Heart left ventricle (tissue), 16 donors: ENCODE data around the gene BRF1. TPM values are rescaled to one million over a fixed set of nuclear protein-coding genes. Genes with fewer than 3 reads are reported as not detected.

ENCODE experiments used
- ATAC-seq, 4 donors: fragments of 200-7000 bp; cut with Tn5 transposase; one replicate each; pipeline ENCODE4 v1.9.1; 2020 to 2022; ENCODE audit warnings: moderate library complexity in 4 of 4, mild to moderate bottlenecking in 3 of 4, moderate number of reproducible peaks in 1 of 4
- DNase-seq, 5 donors: peaks; one replicate each; pipeline ENCODE4 v3.0.0-alpha.2; 2020
- H3K27ac ChIP-seq, 12 donors: fragments of 200-600 bp; sonication (generic) in 4 of 12; one replicate each; pipeline versions ENCODE4 v1.5.0 to v1.8.0; 2016 to 2022; ENCODE audit warnings: mild to moderate bottlenecking in 2 of 12
- H3K27me3 ChIP-seq, 9 donors: fragments of 200-600 bp; sonication (generic) in 2 of 9; one replicate each; pipeline versions ENCODE4 v1.5.1 to v1.8.0; 2016 to 2022; ENCODE audit warnings: mild to moderate bottlenecking in 3 of 9
- H3K36me3 ChIP-seq, 9 donors: fragments of 200-600 bp; sonication (generic) in 2 of 9; one replicate each; pipeline versions ENCODE4 v1.5.0 to v1.8.0; 2018 to 2022; ENCODE audit warnings: mild to moderate bottlenecking in 2 of 9
- H3K4me1 ChIP-seq, 12 donors: fragments of 200-600 bp; sonication (generic) in 4 of 12; one replicate each; pipeline versions ENCODE4 v1.5.0 to v1.8.0; 2016 to 2022; ENCODE audit warnings: mild to moderate bottlenecking in 3 of 12
- H3K4me3 ChIP-seq, 12 donors: fragments of 200-600 bp; sonication (generic) in 4 of 12; one replicate each; pipeline versions ENCODE4 v1.5.0 to v1.8.0; 2017 to 2022; ENCODE audit warnings: mild to moderate bottlenecking in 9 of 12, moderate library complexity in 4 of 12
- H3K9me3 ChIP-seq, 12 donors: fragments of 200-600 bp; sonication (generic) in 4 of 12; one replicate each; pipeline versions ENCODE4 v1.5.0 to v1.8.0; 2016 to 2022; ENCODE audit warnings: mild to moderate bottlenecking in 1 of 12
- POLR2A ChIP-seq, 2 donors: fragments of 450-650 bp; IDR thresholded peaks; one replicate each; pipeline ENCODE4 v1.6.1; 2017; ENCODE audit warnings: antibody characterized with exemption in 2 of 2, mild to moderate bottlenecking in 2 of 2, moderate library complexity in 2 of 2
- WGBS, 4 donors: extraction: QIAGEN DNeasy Blood & Tissue Kit in 2 of 4; methylation state at CpG; one replicate each; pipeline versions ENCODE4 v1.1.5 to v1.1.7; 2013 to 2018; 5-methylcytosine and 5-hydroxymethylcytosine counted together
- intact Hi-C, 10 donors: fragments of 100-400 bp; cut with DNase I; formaldehyde crosslinking; loops; one replicate each; pipeline versions ENCODE4 v1.11.1 to v1.14.2; 2022
- polyA plus RNA-seq, 2 donors: library from polyadenylated mRNA; stranded (reverse); fragments of 200-250 nt; gene quantifications; one replicate each; pipeline ENCODE4 v1.2.3, GENCODE V29; 2013
- total RNA-seq, 9 donors: library from RNA; depleted of rRNA in 2 of 9; stranded (reverse); fragments of >200 nt in 2 of 9; fragmentation: NEBNext Ultra II Directional in 3 of 9; extraction: Animal tissue kit (Norgen Biotek cat#: 25700) in 3 of 9; gene quantifications; one replicate each; pipeline versions ENCODE4 v1.1.0 to v1.2.4, GENCODE V29; 2016 to 2023
- TF ChIP-seq, protein P1 (sequence below), 12 donors: fragments of 200-600 bp; sonication (generic) in 4 of 12; IDR thresholded peaks; one replicate each; pipeline versions ENCODE4 v1.5.0 to v1.8.0; 2018 to 2022; ENCODE audit warnings: antibody characterized with exemption in 12 of 12, mild to moderate bottlenecking in 5 of 12
- donor health status: ischemic (EF 13 %, LVEDD 7.1; RV severe dilation, severe dysfunction).
- donor health status: healthy with polysubstance abuse.
- donor health status: DM: no; HTN: yes; CAD: no.
- donor health status: DM: no; HTN: no; CAD: no.
- donor health status: ischemic (EF 25% LVEDD 6.9; RV normal size, moderate dysfunction).
- donor health status: ischemic (EF 25% LVEDD 5.7; RV mildly dilated, moderate dysfunction).
- donor health status: healthy.
- donor health status: DM: yes; HTN: yes; CAD: no.
- donor health status: ischemic (EF 35%, LVEDD 5.7; RV mildly dilated, moderate dysfunction).
- donor health status: nonischemic (EF 11% LVEDD 7.7; RV severe dilation, severe dysfunction).
- donor health status: DM: yes; HTN: yes; CAD: no.
- donor health status: PGD.
- donor health status: ischemic (EF 29% LVEDD 5.4; RV normal size, mild dysfunction).
- donor health status: nonischemic (EF 23%, LVEDD 6.1; RV moderate dilation, normal function).

BRF1 gene
- total and polyA plus RNA-seq, 11 donors = 13.3 to 25.3 (median 18.7) TPM

DNA sequence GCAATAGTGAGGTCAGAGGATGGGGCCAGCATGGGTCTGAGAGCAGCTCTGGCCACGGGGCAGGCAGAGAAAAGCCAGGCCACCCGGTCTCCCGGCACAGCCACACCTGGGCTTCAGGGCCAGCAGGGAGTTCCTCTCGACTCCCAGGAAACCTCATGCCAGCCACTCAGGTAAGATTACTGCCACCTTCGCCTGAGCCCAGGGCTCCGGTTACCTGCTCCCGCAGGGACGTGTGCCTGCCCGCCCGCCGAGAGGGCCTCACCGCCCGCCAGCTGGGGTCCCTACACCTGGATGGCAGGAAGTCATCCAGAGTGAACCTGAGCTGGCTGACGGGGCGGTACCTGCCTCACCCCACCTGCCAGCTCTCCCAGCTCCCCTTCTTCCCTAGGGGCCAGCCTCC is 139.5 kb downstream of the BRF1 start:
- intact Hi-C loops = loop anchor here in 3 of 10 donors (5.0 to 10.0 kb wide), 2 partner anchors 67 to 69 kb away; no protein-coding TSS in a partner anchor
- Histone ChIP-seq H3K36me3 (no peaks in the 10 kb centered on the region), H3K9me3 (no peaks in the 10 kb centered on the region), H3K4me3 (no peak overlapping the region), H3K27ac (no peak overlapping the region), H3K27me3 (peaks cover 0 to 4% (median 0%) of the 10 kb centered on the region in 9 donors), H3K4me1 (peaks cover 0 to 27% (median 9%) of the 10 kb centered on the region in 12 donors)
- no peak for DNase-seq
- ATAC-seq = no peak
- TF ChIP-seq, protein P1, sequence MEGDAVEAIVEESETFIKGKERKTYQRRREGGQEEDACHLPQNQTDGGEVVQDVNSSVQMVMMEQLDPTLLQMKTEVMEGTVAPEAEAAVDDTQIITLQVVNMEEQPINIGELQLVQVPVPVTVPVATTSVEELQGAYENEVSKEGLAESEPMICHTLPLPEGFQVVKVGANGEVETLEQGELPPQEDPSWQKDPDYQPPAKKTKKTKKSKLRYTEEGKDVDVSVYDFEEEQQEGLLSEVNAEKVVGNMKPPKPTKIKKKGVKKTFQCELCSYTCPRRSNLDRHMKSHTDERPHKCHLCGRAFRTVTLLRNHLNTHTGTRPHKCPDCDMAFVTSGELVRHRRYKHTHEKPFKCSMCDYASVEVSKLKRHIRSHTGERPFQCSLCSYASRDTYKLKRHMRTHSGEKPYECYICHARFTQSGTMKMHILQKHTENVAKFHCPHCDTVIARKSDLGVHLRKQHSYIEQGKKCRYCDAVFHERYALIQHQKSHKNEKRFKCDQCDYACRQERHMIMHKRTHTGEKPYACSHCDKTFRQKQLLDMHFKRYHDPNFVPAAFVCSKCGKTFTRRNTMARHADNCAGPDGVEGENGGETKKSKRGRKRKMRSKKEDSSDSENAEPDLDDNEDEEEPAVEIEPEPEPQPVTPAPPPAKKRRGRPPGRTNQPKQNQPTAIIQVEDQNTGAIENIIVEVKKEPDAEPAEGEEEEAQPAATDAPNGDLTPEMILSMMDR (IDR thresholded peaks at IDR 0.05) = no peak
- no peak for TF ChIP-seq POLR2A (IDR thresholded peaks at IDR 0.05)
- 68 to 86% (median 76%) methylated on average over 6 to 15 of the region's 15 CpGs for WGBS, 4 donors

DNA sequence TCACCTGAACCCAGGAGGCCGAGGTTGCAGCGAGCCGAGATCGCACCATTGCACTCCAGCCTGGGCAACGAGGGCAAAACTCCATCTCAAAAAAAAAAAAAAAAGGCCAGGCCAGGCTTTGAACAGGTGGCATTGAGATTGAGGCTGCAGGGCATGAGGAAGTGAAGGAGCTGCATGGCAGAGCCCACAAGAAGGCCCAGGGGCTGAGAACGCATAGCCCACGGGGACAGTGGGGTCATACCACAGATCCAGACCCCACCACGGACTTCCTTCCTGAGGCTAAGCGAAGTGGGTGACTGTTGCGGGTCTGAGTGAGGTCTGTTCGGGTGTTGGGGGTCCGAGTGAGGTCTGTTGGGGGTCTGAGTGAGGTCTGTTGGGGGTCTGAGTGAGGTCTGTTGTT is 140.0 kb downstream of the BRF1 start:
- Histone ChIP-seq H3K4me3 (no peak overlapping the region), H3K27ac (no peak overlapping the region), H3K27me3 (no peaks in the 10 kb centered on the region), H3K36me3 (peaks cover 0 to under 1% (median 0%) of the 10 kb centered on the region in 9 donors), H3K9me3 (no peaks in the 10 kb centered on the region), H3K4me1 (peaks cover 0 to 21% (median 6%) of the 10 kb centered on the region in 12 donors)
- 84 to 90% (median 87%) methylated on average over 12 of the region's 12 CpGs for WGBS, 4 donors
- TF ChIP-seq POLR2A (IDR thresholded peaks at IDR 0.05) = no peak
- TF ChIP-seq, protein P1 (IDR thresholded peaks at IDR 0.05) = no peak
- no peak for ATAC-seq
- DNase-seq = no peak
- intact Hi-C loops = loop anchor here in 3 of 10 donors (5.0 to 10.0 kb wide), 2 partner anchors 66 to 68 kb away; no protein-coding TSS in a partner anchor

DNA sequence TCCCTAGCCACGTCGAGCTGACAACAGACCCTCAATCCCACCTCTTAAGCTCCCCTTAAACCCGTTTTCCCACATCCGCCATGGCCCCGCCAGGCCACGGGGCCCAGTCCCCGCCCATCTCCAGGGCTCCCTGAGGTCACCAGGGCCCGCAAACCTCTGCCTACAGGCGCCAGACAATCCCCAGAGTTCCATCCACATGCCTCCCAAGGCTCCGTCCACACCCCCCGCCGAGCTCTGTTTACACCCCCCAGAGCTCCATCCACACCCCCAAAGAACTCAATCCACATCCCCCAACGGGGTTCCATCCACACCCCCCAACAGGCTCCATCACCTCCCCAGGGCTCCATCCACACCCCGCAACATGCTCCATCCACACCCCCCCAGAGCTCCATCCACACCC is 141.5 kb downstream of the BRF1 start:
- TF ChIP-seq, protein P1 (IDR thresholded peaks at IDR 0.05) = no peak
- no peak for TF ChIP-seq POLR2A (IDR thresholded peaks at IDR 0.05)
- WGBS, 4 donors = 84 to 92% (median 85%) methylated on average over 14 of the region's 14 CpGs
- no peaks in the 10 kb centered on the region for H3K27me3 ChIP-seq
- peaks cover 0 to 7% (median 0%) of the 10 kb centered on the region in 9 donors for H3K36me3 ChIP-seq
- no peaks in the 10 kb centered on the region for H3K9me3 ChIP-seq
- ATAC-seq = no peak
- no peak for DNase-seq
- intact Hi-C loops = loop anchor here in 1 of 10 donors (10.0 kb wide), 1 partner anchor 65 kb away; no protein-coding TSS in a partner anchor
- peaks cover 0 to 24% (median 4%) of the 10 kb centered on the region in 12 donors for H3K4me1 ChIP-seq
- H3K4me3 ChIP-seq = no peak overlapping the region
- no peak overlapping the region for H3K27ac ChIP-seq

Other genes starting within 250 kb of the BRF1 start
- gene GPR132, start 235.6 kb downstream of the BRF1 start, total RNA-seq = 1 to 10 TPM in 3 of 9 donors, under 1 TPM in 6; 0.27 to 5.3 (median 0.77) TPM
- gene GPR132, start 235.6 kb downstream of the BRF1 start, polyA plus RNA-seq = under 1 TPM; 0.50 to 0.51 TPM
- gene JAG2, start 132.2 kb downstream of the BRF1 start, total RNA-seq = 10 to 100 TPM; 20.4 to 62.4 (median 28.6) TPM
- 10 to 100 TPM; 19.1 to 25.2 TPM for gene JAG2, start 132.2 kb downstream of the BRF1 start, polyA plus RNA-seq
- gene NUDT14, start 119.7 kb downstream of the BRF1 start, total RNA-seq = 10 to 100 TPM; 16.7 to 48.9 (median 23.8) TPM
- gene NUDT14, start 119.7 kb downstream of the BRF1 start, polyA plus RNA-seq = 10 to 100 TPM; 14.3 to 29.6 TPM
- 10 to 100 TPM; 28.8 to 51.8 (median 34.8) TPM for gene BTBD6, start 52.5 kb downstream of the BRF1 start, total RNA-seq
- gene BTBD6, start 52.5 kb downstream of the BRF1 start, polyA plus RNA-seq = 10 to 100 TPM; 40.7 to 56.3 TPM
- 10 to 100 TPM; 47.3 to 90.3 (median 60.8) TPM for gene PACS2, start 13.7 kb upstream of the BRF1 start, total RNA-seq
- 10 to 100 TPM; 50.7 to 78.7 TPM for gene PACS2, start 13.7 kb upstream of the BRF1 start, polyA plus RNA-seq
- 1 to 10 TPM in 1 of 9 donors, under 1 TPM in 6, not detected in 2; 0.14 to 1.8 (median 0.82) TPM for gene TEX22, start 97.5 kb upstream of the BRF1 start, total RNA-seq
- under 1 TPM in 1 of 2 donors, not detected in 1; 0.06 TPM for gene TEX22, start 97.5 kb upstream of the BRF1 start, polyA plus RNA-seq
- gene MTA1, start 118.8 kb upstream of the BRF1 start, total RNA-seq = 100 to 1,000 TPM in 7 of 9 donors, 10 to 100 TPM in 2; 71.8 to 169 (median 109) TPM
- 100 to 1,000 TPM; 103 to 191 TPM for gene MTA1, start 118.8 kb upstream of the BRF1 start, polyA plus RNA-seq
- gene CRIP2, start 173.8 kb upstream of the BRF1 start, total RNA-seq = 1,000 to 10,000 TPM in 2 of 9 donors, 100 to 1,000 TPM in 7; 695 to 1,715 (median 851) TPM
- 1,000 to 10,000 TPM in 1 of 2 donors, 100 to 1,000 TPM in 1; 829 to 1,402 TPM for gene CRIP2, start 173.8 kb upstream of the BRF1 start, polyA plus RNA-seq
- gene CRIP1, start 185.9 kb upstream of the BRF1 start, total RNA-seq = 100 to 1,000 TPM in 1 of 9 donors, 10 to 100 TPM in 8; 12.1 to 195 (median 56.9) TPM
- 100 to 1,000 TPM in 1 of 2 donors, 10 to 100 TPM in 1; 81.1 to 109 TPM for gene CRIP1, start 185.9 kb upstream of the BRF1 start, polyA plus RNA-seq
- gene TEDC1, start 190.2 kb upstream of the BRF1 start, total RNA-seq = 10 to 100 TPM in 1 of 9 donors, 1 to 10 TPM in 7, under 1 TPM in 1; 0.94 to 12.4 (median 3.2) TPM
- gene TEDC1, start 190.2 kb upstream of the BRF1 start, polyA plus RNA-seq = 1 to 10 TPM; 4.8 to 6.7 TPM
- 1 to 10 TPM; 1.0 to 4.4 (median 2.0) TPM for gene TMEM121, start 225.6 kb upstream of the BRF1 start, total RNA-seq
- 1 to 10 TPM; 1.1 to 1.5 TPM for gene TMEM121, start 225.6 kb upstream of the BRF1 start, polyA plus RNA-seq